MM.1S (cell line): Measurements from ENCODE around the gene ZNF326.

Experiments used
- EZH2 ChIP-seq: fragments of 300-600 bp; sonication (generic); optimal IDR thresholded peaks from 2 replicates; pipeline ENCODE3; 2017; ENCODE audit warnings: low read depth, mild to moderate bottlenecking, antibody characterized with exemption, low read length, mixed read lengths
- EZH2phosphoT487 ChIP-seq: fragments of 300-600 bp; sonication (generic); IDR thresholded peaks from 2 replicates; pipeline ENCODE4 v1.6.1; 2018; ENCODE audit warnings: antibody characterized with exemption, low read length
- TF ChIP-seq, protein P1 (sequence below): fragments of 300-600 bp; sonication (generic); IDR thresholded peaks from 2 replicates; pipeline ENCODE4 v1.5.1; 2016; ENCODE audit warnings: antibody characterized with exemption, low read length, mixed read lengths

DNA sequence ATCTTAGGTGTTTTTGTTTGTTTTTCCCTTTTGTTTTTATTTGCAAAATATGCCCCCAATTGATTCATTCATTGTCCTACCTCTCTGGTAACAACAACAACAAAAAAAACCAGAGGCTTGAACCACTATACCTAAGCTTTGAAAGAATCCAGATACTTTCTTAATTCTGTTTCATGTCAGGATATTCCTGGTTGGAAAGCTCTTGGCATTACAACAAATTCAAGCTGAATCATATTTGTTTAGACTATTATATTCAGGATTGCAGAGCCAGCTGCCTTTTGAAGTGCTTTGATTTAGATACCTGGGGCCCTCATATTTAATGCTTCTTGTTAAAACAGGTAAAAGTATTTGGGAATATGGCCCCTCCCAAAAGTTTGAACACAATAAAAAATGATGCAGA lies 22.9 kb upstream of the ZNF326 start:
- TF ChIP-seq, protein P1, sequence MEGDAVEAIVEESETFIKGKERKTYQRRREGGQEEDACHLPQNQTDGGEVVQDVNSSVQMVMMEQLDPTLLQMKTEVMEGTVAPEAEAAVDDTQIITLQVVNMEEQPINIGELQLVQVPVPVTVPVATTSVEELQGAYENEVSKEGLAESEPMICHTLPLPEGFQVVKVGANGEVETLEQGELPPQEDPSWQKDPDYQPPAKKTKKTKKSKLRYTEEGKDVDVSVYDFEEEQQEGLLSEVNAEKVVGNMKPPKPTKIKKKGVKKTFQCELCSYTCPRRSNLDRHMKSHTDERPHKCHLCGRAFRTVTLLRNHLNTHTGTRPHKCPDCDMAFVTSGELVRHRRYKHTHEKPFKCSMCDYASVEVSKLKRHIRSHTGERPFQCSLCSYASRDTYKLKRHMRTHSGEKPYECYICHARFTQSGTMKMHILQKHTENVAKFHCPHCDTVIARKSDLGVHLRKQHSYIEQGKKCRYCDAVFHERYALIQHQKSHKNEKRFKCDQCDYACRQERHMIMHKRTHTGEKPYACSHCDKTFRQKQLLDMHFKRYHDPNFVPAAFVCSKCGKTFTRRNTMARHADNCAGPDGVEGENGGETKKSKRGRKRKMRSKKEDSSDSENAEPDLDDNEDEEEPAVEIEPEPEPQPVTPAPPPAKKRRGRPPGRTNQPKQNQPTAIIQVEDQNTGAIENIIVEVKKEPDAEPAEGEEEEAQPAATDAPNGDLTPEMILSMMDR: no peak
- TF ChIP-seq EZH2phosphoT487 (no peak), EZH2 (no peak)
